ENCODE data around the gene SNX4. TPM values are rescaled to one million over a fixed set of nuclear protein-coding genes. Genes with fewer than 3 reads are reported as not detected.
"Not testable (repeated sequence)": the region's sequence is repeated elsewhere in the genome, so short reads cannot be mapped to it uniquely, and the experiment has no call there.

The SNX4 gene
- total RNA-seq, 2 experiments from 2014 or later = 28.2 to 38.9 TPM

DNA sequence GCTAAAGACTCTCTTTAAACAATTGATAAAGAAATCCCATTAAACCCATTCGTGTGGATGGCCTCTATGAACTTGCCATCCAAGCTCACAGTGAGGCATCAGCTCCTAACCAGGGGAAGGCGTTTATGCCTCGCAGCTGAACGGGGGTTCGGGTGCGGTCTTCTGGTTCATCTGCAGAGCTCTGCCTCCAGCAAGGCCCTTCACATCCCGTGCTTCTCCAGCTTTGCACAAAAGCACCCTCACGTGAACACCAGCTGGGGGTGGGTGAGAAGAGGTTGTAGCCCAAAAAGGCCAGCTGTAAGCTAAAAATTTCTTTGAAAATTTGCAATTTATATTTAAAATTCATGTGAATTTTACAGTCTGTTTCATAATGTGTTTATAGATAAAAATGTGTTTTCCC, 105.3 kb downstream of the SNX4 start:
- H4K20me1 ChIP-seq (ENCODE audit: insufficient read depth, low read length) = no peaks in the 10 kb centered on the region
- POLR2A ChIA-PET = interaction anchor here (0.5 kb wide), 1 partner anchor 1421 kb away, joined by 3 read pairs; no protein-coding TSS in a partner anchor
- DNase-seq (ENCODE audit: low spot score) = no peak
- no peaks in the 10 kb centered on the region for H3K9me3 ChIP-seq (ENCODE audit: low read length)
- intact Hi-C loops (cut with micrococcal nuclease; ENCODE audit: unreplicated experiment) = no loop called here
- H2AFZ ChIP-seq (ENCODE audit: low read length) = no peak overlapping the region
- H3K36me3 ChIP-seq (ENCODE audit: insufficient read depth, low read length) = no peaks in the 10 kb centered on the region
- H3K27ac ChIP-seq (ENCODE audit: low read depth, low read length, poor library complexity, severe bottlenecking) = no peak overlapping the region
- H3K4me3 ChIP-seq (ENCODE audit: low read depth, low read length, poor library complexity, severe bottlenecking) = no peak overlapping the region
- no peaks in the 10 kb centered on the region for H3K9me2 ChIP-seq (ENCODE audit: insufficient read depth, low read length)
- H3K4me1 ChIP-seq (ENCODE audit: insufficient read depth, low read length, poor library complexity, severe bottlenecking) = no peaks in the 10 kb centered on the region
- CTCF ChIA-PET (ENCODE audit: unreplicated experiment) = no interaction called here
- H3K4me2 ChIP-seq (ENCODE audit: low read length) = no peak overlapping the region
- BruUV-seq (replicated peaks) = no TSS peak
- no peak for TF ChIP-seq EZH2phosphoT487 (IDR thresholded peaks at IDR 0.05; ENCODE audit: borderline replicate concordance, low read depth, low read length)
- TF ChIP-seq CTCF (conservative IDR thresholded peaks at IDR 0.05; ENCODE audit: low read length) = no peak
- no peaks in the 10 kb centered on the region for H3K79me2 ChIP-seq (ENCODE audit: insufficient read depth, low read depth, low read length)

GRCh38 chr3:125410922-125411321, 109.1 kb downstream of the SNX4 start:
- intact Hi-C loops (cut with micrococcal nuclease; ENCODE audit: unreplicated experiment) = no loop called here
- CTCF ChIA-PET (ENCODE audit: unreplicated experiment) = no interaction called here
- Histone ChIP-seq H2AFZ (ENCODE audit: low read length) (no peak overlapping the region), H4K20me1 (ENCODE audit: insufficient read depth, low read length) (no peaks in the 10 kb centered on the region), H3K36me3 (ENCODE audit: insufficient read depth, low read length) (no peaks in the 10 kb centered on the region), H3K27ac (ENCODE audit: low read depth, low read length, poor library complexity, severe bottlenecking) (no peak overlapping the region), H3K4me2 (ENCODE audit: low read length) (no peak overlapping the region), H3K9me3 (ENCODE audit: low read length) (no peaks in the 10 kb centered on the region), H3K9me2 (ENCODE audit: insufficient read depth, low read length) (no peaks in the 10 kb centered on the region), H3K79me2 (ENCODE audit: insufficient read depth, low read depth, low read length) (no peaks in the 10 kb centered on the region), H3K4me1 (ENCODE audit: insufficient read depth, low read length, poor library complexity, severe bottlenecking) (no peaks in the 10 kb centered on the region), H3K4me3 (ENCODE audit: low read depth, low read length, poor library complexity, severe bottlenecking) (no peak overlapping the region)
- BruUV-seq (replicated peaks) = no TSS peak
- DNase-seq (ENCODE audit: low spot score) = no peak
- POLR2A ChIA-PET = no interaction called here
- TF ChIP-seq EZH2phosphoT487 (IDR thresholded peaks at IDR 0.05; ENCODE audit: borderline replicate concordance, low read depth, low read length) = no peak
- no peak for TF ChIP-seq CTCF (conservative IDR thresholded peaks at IDR 0.05; ENCODE audit: low read length)

DNA sequence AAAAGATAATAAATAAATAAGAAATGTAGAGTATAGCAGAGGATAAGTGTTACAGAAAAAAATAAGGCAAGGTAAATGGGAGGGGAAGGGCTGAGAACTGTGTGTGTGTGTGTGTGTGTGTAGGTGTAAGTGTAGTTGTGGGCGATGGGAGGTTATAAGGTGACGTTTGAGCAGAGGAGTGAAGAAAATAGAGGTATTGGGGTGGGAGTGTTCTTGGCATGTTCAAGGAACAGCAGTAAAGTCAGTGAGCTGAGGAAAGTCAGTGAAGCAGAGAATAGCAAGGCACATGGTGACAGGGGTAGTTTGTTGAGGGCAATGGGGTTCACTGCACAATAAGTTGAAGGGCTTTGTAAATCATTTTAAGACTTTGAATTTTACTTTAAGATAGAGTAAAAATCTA, 113.9 kb downstream of the SNX4 start:
- Histone ChIP-seq H3K4me2 (ENCODE audit: low read length) (no peak overlapping the region), H3K9me2 (ENCODE audit: insufficient read depth, low read length) (no peaks in the 10 kb centered on the region), H3K79me2 (ENCODE audit: insufficient read depth, low read depth, low read length) (no peaks in the 10 kb centered on the region), H3K4me3 (ENCODE audit: low read depth, low read length, poor library complexity, severe bottlenecking) (no peak overlapping the region), H3K4me1 (ENCODE audit: insufficient read depth, low read length, poor library complexity, severe bottlenecking) (no peaks in the 10 kb centered on the region), H3K36me3 (ENCODE audit: insufficient read depth, low read length) (no peaks in the 10 kb centered on the region), H3K9me3 (ENCODE audit: low read length) (no peaks in the 10 kb centered on the region), H2AFZ (ENCODE audit: low read length) (no peak overlapping the region), H4K20me1 (ENCODE audit: insufficient read depth, low read length) (no peaks in the 10 kb centered on the region), H3K27ac (ENCODE audit: low read depth, low read length, poor library complexity, severe bottlenecking) (no peak overlapping the region)
- no TSS peak for BruUV-seq (replicated peaks)
- intact Hi-C loops (cut with micrococcal nuclease; ENCODE audit: unreplicated experiment) = no loop called here
- ChIA-PET POLR2A (no interaction called here), CTCF (ENCODE audit: unreplicated experiment) (no interaction called here)
- no peak for DNase-seq (ENCODE audit: low spot score)
- TF ChIP-seq EZH2phosphoT487 (IDR thresholded peaks at IDR 0.05; ENCODE audit: borderline replicate concordance, low read depth, low read length) = no peak

- H4K20me1 ChIP-seq (ENCODE audit: insufficient read depth, low read length); H3K4me3 ChIP-seq (ENCODE audit: low read depth, low read length, poor library complexity, severe bottlenecking); BruUV-seq (replicated peaks); H3K9me2 ChIP-seq (ENCODE audit: insufficient read depth, low read length); POLR2A ChIA-PET; intact Hi-C loops (cut with micrococcal nuclease; ENCODE audit: unreplicated experiment); H3K79me2 ChIP-seq (ENCODE audit: insufficient read depth, low read depth, low read length); H3K9me3 ChIP-seq (ENCODE audit: low read length); H2AFZ ChIP-seq (ENCODE audit: low read length); H3K36me3 ChIP-seq (ENCODE audit: insufficient read depth, low read length); H3K4me2 ChIP-seq (ENCODE audit: low read length); H3K27ac ChIP-seq (ENCODE audit: low read depth, low read length, poor library complexity, severe bottlenecking); DNase-seq (ENCODE audit: low spot score); H3K4me1 ChIP-seq (ENCODE audit: insufficient read depth, low read length, poor library complexity, severe bottlenecking); CTCF ChIA-PET (ENCODE audit: unreplicated experiment): not testable (repeated sequence)
Observed at GRCh38 chr3:125405515-125405914, 114.5 kb downstream of the SNX4 start.

Measured in OCI-LY7 (cell line).